HG02678 (cell line): ENCODE measurements around the gene ARHGAP9.
A peak's percentile ranks its signal among the peaks of the same experiment; 100 is the strongest.
"Not testable (repeated sequence)": the region's sequence is repeated elsewhere in the genome, so short reads cannot be mapped to it uniquely, and the experiment has no call there.

Source experiments
- ATAC-seq: cut with Tn5 transposase; IDR thresholded peaks from one replicate; pipeline ENCODE4 v1.9.1; 2021; ENCODE audit warnings: mild to moderate bottlenecking, moderate library complexity; ENCODE audit not compliant: unreplicated experiment

ARHGAP9 gene

GRCh38 chr12:57439762-57440266 lies 39.9 kb downstream of the ARHGAP9 start:
- ATAC-seq: no peak

- no peak for ATAC-seq
Observed at GRCh38 chr12:57438400-57438799, 41.3 kb downstream of the ARHGAP9 start.

- no peak for ATAC-seq
Observed at GRCh38 chr12:57435293-57435692, 44.4 kb downstream of the ARHGAP9 start.

- no peak for ATAC-seq
Observed at GRCh38 chr12:57434517-57435223, 45.0 kb downstream of the ARHGAP9 start, which contains the start of gene INHBC. Gene INHBC (plus strand): TSS chr12:57434784. CDS start chr12:57434887, 103 bp downstream.

GRCh38 chr12:57433370-57433769 lies 46.3 kb downstream of the ARHGAP9 start:
- no peak for ATAC-seq

- no peak for ATAC-seq
Observed at GRCh38 chr12:57431654-57432188, 47.9 kb downstream of the ARHGAP9 start.

GRCh38 chr12:57430931-57431566 lies 48.6 kb downstream of the ARHGAP9 start, which contains the start of gene R3HDM2:
Gene R3HDM2 (minus strand): TSS chr12:57431043. CDS start chr12:57310428, 120,615 bp downstream.
- peak; percentile 95 for ATAC-seq

- peak; percentile 66 for ATAC-seq
Observed at GRCh38 chr12:57430112-57430930, 49.3 kb downstream of the ARHGAP9 start.

- no peak for ATAC-seq
Observed at GRCh38 chr12:57429473-57430111, 50.1 kb downstream of the ARHGAP9 start.

GRCh38 chr12:57428965-57429364 lies 50.7 kb downstream of the ARHGAP9 start:
- no peak for ATAC-seq

GRCh38 chr12:57426948-57427347 lies 52.7 kb downstream of the ARHGAP9 start:
- not testable (repeated sequence) for ATAC-seq
